HG03139 (cell line): ENCODE results near the gene VGLL1.

ENCODE experiments used
- ATAC-seq: cut with Tn5 transposase; IDR thresholded peaks from one replicate; pipeline ENCODE4 v1.9.1; 2021; ENCODE audit not compliant: unreplicated experiment

The VGLL1 gene

DNA sequence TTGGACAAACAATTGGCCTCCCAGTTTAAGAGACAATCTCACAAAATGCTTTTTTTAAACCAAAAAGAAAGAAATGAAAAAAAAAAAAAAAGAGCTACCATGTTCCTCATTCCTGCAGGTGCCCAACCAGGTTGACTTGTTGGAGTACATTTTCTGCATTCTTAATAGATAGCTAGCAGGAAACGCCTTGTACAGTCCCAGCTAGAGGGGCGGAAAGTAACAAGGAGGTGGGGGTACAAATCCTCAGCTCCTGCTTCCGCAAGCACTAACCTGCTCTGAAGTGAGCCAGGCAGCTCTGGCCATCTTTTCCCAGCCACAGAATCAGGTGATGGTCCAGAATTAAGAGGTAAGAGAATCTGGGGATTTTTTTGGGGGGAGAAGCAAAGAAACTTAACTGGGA is at the start of gene VGLL1:
VGLL1 (plus strand) TSS at position 265 of the 400 bp plus-strand sequence. CDS start 3,806 bp downstream, outside the sequence.
- ATAC-seq, result no peak

GRCh38 chrX:136487647-136488046 is 44.4 kb upstream of the VGLL1 start, which contains the start of gene BRS3:
TSS of gene BRS3 (plus strand) at chrX:136487947. CDS start at chrX:136488115, 168 bp downstream.
- ATAC-seq, result no peak

DNA sequence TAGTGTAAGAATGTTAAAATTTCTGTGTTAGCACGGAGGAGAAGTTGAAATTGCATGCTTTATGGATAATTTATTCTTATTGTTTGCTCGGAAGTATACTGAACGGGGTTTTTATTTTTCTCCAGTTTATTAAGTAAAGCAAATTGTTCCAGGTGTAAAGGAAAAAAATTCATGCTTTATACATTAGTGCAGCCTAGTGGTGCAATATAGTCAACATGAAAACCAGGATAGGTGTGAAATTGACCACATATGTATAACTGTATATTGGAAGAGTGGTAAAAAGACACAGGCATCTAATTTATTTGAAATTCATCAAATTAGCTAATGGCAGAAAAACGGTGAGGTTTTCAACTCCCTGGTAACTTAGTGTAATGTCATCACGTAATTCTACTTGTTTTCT is 43.3 kb upstream of the VGLL1 start:
- ATAC-seq, result no peak

- no peak for ATAC-seq
These were observed 40.2 kb upstream of the VGLL1 start for GRCh38 chrX:136491832-136492231.

- ATAC-seq, result no peak
These were observed 39.0 kb upstream of the VGLL1 start for GRCh38 chrX:136493011-136493410.

- ATAC-seq, result no peak
These were observed 37.0 kb upstream of the VGLL1 start for GRCh38 chrX:136495043-136495442.

- no peak for ATAC-seq
These were observed 35.7 kb upstream of the VGLL1 start for GRCh38 chrX:136496186-136496763.

DNA sequence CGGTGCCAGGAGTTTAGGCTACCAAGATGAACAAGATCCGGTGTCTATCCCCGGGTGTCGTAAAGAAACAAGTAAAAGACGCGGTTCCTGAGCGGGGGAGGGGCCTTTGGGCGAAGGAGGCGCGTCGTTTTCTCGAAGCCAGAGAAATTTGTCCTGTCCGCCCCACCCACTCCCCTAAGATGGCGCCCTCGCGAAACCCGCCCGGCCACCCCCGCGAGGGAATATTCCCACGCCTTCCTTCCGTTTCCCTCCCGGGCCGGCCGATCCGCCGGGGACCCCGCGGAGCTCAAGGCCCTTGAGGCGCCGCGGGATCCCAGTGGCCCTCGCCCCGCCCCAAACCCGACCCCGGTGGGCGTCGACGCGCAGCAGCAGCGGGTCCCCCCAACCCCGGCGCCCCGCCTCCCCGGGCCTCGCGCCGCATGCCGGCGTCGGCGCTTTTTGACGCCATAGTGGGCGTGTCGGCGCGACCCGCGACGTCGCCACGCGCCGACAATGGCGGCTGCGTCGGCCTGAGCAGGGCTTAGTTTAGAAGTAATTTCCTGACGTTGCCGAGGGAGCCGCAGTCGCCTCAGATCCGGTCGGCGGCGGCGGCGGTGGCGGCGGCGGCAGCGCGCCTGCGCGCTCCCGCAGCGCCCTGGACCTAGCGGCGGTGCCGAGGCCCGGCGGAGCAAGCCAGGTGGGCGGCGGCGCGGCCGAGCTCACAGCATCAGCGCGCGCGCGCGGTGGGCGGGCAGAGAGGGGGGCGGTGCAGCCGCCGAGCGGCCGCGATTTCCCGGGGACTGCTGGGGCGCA is 35.1 kb upstream of the VGLL1 start:
- ATAC-seq, result peak; percentile 78

DNA sequence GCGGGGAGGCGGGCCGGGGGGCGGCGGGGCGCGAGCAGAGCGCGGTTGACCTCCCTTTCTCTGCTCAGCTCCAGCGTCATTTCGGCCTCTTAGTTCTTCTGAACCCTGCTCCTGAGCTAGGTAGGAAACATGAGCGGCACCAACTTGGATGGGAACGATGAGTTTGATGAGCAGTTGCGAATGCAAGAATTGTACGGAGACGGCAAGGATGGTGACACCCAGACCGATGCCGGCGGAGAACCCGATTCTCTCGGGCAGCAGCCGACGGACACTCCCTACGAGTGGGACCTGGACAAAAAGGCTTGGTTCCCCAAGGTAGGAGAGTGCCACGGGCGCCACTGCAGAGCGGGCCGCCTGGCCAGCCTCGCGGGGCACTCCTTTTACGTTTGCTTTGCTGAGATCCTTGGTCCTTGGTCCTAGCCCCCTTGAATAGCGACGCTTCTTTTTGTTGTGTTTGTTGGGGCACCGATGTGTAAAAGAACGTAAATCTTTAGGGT is 34.4 kb upstream of the VGLL1 start, which contains the start of gene HTATSF1:
HTATSF1 (plus strand) TSS at position 37 of the 497 bp plus-strand sequence; CDS start at position 130, 93 bp downstream.
- ATAC-seq, result peak; percentile 11

- no peak for ATAC-seq
These were observed 12.9 kb upstream of the VGLL1 start for GRCh38 chrX:136519069-136519468.

DNA sequence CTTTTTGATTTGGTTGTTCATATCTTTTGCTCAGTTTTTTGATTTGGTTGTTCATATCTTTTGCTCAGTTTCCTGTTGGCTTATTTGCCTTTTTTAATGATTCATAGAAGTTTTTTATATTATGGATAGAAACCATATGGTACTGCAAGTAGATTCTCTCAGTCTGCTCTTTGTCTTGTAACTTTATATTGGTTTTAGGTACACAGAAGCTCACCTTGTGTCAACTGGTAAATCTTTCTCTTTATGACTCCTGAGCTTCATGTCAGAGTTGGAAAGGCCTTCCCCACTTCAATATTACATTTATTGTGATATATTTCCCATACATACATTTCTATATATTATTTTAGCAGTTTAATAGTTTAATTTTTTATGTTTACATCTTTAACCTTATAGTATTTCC is 8.2 kb upstream of the VGLL1 start:
- no peak for ATAC-seq

DNA sequence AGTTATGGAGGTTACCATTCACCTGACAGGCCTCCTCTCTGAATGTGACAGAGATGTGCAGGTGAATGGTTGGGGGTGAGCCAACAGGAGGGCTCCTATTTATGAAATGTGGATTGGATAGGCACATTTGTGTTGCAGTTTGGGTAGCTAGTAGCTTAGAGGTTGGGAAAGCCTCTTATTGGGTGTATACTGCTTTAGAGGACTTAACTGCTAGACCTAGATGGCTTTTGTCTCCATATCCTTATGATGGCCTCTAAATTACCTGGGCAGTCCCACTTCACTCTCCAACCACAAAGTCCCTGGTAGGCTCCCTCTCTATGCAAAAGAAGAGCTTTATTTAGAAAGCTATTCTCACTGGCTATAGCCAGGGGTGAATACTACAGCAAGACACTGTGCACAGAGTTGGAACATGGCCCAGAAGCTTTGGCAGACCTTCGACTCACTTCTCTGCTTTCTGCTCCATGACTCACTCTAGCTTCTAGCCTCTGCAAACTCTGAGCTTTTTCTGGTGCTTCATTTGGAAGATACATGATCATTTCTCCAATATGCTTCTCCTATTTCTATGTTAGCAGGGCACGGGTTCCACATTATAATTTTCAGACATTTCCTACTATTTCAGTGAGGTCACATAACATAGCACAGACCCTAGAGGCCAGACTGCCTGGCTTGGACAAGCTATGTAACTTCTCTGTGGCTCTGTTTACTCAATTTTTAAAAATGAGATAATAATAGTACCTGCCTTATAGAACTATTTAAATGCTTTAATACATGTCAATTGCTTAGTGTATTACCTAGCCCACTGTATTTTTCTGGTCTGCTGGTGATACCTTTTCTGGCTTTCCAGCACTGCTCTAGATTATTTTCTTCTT is 6.0 kb upstream of the VGLL1 start:
- no peak for ATAC-seq

GRCh38 chrX:136528645-136529315 is 3.2 kb upstream of the VGLL1 start:
- no peak for ATAC-seq

DNA sequence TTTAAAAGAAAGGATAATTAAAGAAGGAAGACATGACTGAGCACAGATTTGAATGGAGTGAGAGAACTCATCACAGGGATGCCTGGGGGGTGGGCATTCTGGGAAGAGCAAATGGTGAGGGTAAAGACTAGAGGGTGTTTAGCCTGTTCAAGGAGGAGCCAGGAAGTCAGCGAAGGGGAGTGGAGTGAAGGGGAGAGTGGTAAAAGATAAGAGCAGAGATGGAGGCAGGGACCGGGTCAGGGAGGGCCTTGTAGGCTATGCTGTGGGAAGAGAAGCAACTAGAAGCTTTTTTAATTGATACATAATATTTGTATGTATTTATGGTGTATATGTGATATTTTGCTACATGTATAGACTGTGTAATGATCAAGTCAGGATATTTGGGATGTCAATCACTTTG is 2.2 kb upstream of the VGLL1 start:
- ATAC-seq, result no peak

GRCh38 chrX:136534131-136534530 is 2.1 kb downstream of the VGLL1 start:
- no peak for ATAC-seq

DNA sequence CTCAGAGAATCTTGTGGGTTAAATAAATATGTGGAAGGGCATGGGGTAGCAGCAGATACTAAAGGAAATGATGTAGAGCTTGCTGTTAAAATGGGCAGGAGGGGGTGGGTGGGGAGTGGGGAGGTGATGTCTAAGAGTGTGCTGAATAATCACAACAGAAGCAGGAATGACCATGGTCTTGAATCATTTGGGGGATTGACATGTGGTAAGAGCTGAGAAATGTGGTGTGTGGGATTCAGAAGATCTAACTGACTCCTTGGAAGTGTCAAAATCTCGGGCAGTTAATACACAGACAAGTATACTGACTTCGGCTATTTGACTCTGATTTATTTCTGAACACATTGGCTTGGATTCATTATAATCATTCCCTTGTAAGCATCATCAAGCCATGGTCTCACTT is 6.8 kb downstream of the VGLL1 start:
- no peak for ATAC-seq

GRCh38 chrX:136540226-136540625 is 8.2 kb downstream of the VGLL1 start:
- ATAC-seq, result no peak

GRCh38 chrX:136541294-136541693 is 9.3 kb downstream of the VGLL1 start:
- no peak for ATAC-seq

DNA sequence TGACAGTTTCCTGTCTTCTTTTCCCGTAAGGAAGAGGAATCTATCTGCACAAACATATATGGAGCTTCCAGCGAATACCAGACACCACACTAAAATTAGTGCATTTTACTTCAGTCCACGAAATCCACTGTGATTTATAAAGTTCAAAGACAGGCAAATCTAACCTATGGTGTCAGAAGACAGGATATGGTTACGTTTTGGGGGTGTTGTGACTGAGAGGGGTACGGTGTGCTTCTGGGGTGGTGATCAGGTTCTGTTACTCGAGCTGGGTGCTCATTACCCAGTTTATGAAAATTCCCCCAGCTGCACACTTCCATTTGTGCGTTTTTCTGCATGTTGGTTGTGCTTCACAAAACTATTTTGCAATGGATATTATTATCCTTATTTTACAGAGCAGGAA is 10.3 kb downstream of the VGLL1 start:
- ATAC-seq, result no peak

- no peak for ATAC-seq
These were observed 14.4 kb downstream of the VGLL1 start for GRCh38 chrX:136546371-136546781.

DNA sequence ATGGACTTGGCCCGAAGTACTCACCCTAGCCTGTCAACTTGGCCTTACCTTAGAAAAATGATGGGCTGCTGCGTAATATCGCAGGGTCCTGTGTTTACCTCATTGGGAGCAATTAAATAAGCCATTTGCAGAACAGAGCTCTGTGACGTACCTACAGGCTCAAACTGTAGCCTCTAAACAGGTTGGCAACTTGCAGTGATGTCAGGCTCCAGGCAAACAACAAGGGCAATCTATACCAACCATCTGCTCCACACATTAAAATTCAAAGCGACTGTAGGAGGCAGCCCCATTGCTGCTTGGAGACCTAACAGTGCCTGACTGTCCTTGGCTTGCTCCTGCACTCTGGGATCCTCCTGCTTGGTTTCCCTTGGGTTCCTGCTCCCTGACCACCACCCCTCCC is 17.2 kb downstream of the VGLL1 start:
- ATAC-seq, result no peak
